Naive thymus-derived CD4-positive, alpha-beta T cell (primary cell): ENCODE results near the gene JUNB. TPM values are rescaled to one million over a fixed set of nuclear protein-coding genes. Genes with fewer than 3 reads are reported as not detected.
A peak's percentile ranks its signal among the peaks of the same experiment; 100 is the strongest.

ENCODE experiments used
- ATAC-seq: fragments of 150-1000 bp; cut with Tn5 transposase; 2 replicates; pipeline ENCODE4 v1.10.0; 2021; ENCODE audit warnings: mild to moderate bottlenecking, moderate library complexity
- CTCF ChIA-PET: fragments of 350-600 bp; sonication (Branson Sonifier 250); formaldehyde crosslinking; loops from one replicate; lab custom pipeline; 2021; ENCODE audit warnings: antibody characterized with exemption; lab: Charles Lee
- POLR2A ChIA-PET: fragments of 350-600 bp; sonication (Branson Sonifier 250); formaldehyde crosslinking; loops from one replicate; lab custom pipeline; 2021; ENCODE audit warnings: antibody characterized with exemption, inconsistent platforms; lab: Charles Lee
- DNase-seq, 9 donors: peaks; one replicate each; pipeline versions ENCODE4 v3.0.0 to v3.0.0-alpha.2; 2020 to 2022; ENCODE audit warnings: mixed read lengths in 1 of 9
- H3K27ac ChIP-seq: one replicate; pipeline ENCODE4 v1.7.0; 2013; ENCODE audit warnings: mild to moderate bottlenecking, low read depth, low read length, moderate library complexity
- H3K27me3 ChIP-seq, 2 donors: one replicate each; pipeline ENCODE4 v1.7.0; 2013; ENCODE audit warnings: low read length in 2 of 2, mild to moderate bottlenecking in 2 of 2, moderate library complexity in 2 of 2; ENCODE audit not compliant: control insufficient read depth in 2 of 2, insufficient read depth in 2 of 2
- H3K36me3 ChIP-seq, 3 experiments: 1 replicate in 2 of 3; 2 replicates in 1 of 3; pipeline ENCODE4 v1.7.0; 2013; ENCODE audit warnings: low read length in 3 of 3, mild to moderate bottlenecking in 3 of 3, moderate library complexity in 1 of 3; ENCODE audit not compliant: insufficient read depth in 3 of 3, control insufficient read depth in 2 of 3
- H3K4me1 ChIP-seq, 2 donors: one replicate each; pipeline ENCODE4 v1.7.0; 2013; ENCODE audit warnings: low read length in 2 of 2, mild to moderate bottlenecking in 2 of 2, moderate library complexity in 1 of 2; ENCODE audit not compliant: control insufficient read depth in 2 of 2, insufficient read depth in 2 of 2
- H3K4me3 ChIP-seq: 2 replicates; pipeline ENCODE4 v1.7.0; 2013; ENCODE audit warnings: mild to moderate bottlenecking, low read length
- H3K9me3 ChIP-seq, 3 experiments: 1 replicate in 2 of 3; 2 replicates in 1 of 3; pipeline ENCODE4 v1.7.0; 2013; ENCODE audit warnings: low read length in 3 of 3; ENCODE audit not compliant: control insufficient read depth in 2 of 3
- H3K27ac Mint-ChIP-seq, 9 donors: one replicate each; pipeline ENCODE4 v1.8.0; 2020 to 2022; ENCODE audit warnings: mixed read lengths in 9 of 9, mild to moderate bottlenecking in 8 of 9, moderate library complexity in 5 of 9, inconsistent platforms in 2 of 9
- H3K27me3 Mint-ChIP-seq, 5 donors: one replicate each; pipeline ENCODE4 v1.8.0; 2021 to 2022; ENCODE audit warnings: mixed read lengths in 5 of 5, mild to moderate bottlenecking in 1 of 5
- H3K36me3 Mint-ChIP-seq, 5 donors: one replicate each; pipeline ENCODE4 v1.8.0; 2020 to 2022; ENCODE audit warnings: mixed read lengths in 5 of 5, mild to moderate bottlenecking in 3 of 5, inconsistent platforms in 1 of 5
- H3K4me1 Mint-ChIP-seq, 7 donors: one replicate each; pipeline ENCODE4 v1.8.0; 2020 to 2022; ENCODE audit warnings: mixed read lengths in 7 of 7, mild to moderate bottlenecking in 3 of 7, inconsistent platforms in 1 of 7
- H3K4me3 Mint-ChIP-seq, 10 donors: one replicate each; pipeline ENCODE4 v1.8.0; 2020 to 2022; ENCODE audit warnings: mild to moderate bottlenecking in 10 of 10, mixed read lengths in 10 of 10, moderate library complexity in 6 of 10, inconsistent platforms in 2 of 10
- H3K9me3 Mint-ChIP-seq, 11 donors: one replicate each; pipeline ENCODE4 v1.8.0; 2020 to 2022; ENCODE audit warnings: mixed read lengths in 11 of 11, mild to moderate bottlenecking in 4 of 11, inconsistent platforms in 1 of 11, moderate library complexity in 1 of 11
- intact Hi-C, 2 donors: fragments of 100-400 bp; cut with micrococcal nuclease; formaldehyde crosslinking; loops; one replicate each; pipeline ENCODE4 v1.15.1; 2023
- polyA plus RNA-seq, 2 donors: library from polyadenylated mRNA; unstranded; fragments of 300-500 nt; fragmentation: Illumina TruSeq; gene quantifications; one replicate each; pipeline ENCODE4 v1.2.3, GENCODE V29; 2021
- total RNA-seq, 6 experiments: library from RNA in 5 of 6; stranded (reverse) in 5 of 6; gene quantifications; 1 replicate in 5 of 6; 2 replicates in 1 of 6; pipeline ENCODE4 v1.2.3 and lab custom pipeline; 2021 to 2026

The JUNB gene
- total and polyA plus RNA-seq, 7 experiments from 2014 or later, result 107 to 2,198 (median 690) TPM

GRCh38 chr19:12769689-12770088 lies 21.6 kb upstream of the JUNB start:
- POLR2A ChIA-PET, result interaction anchor here (0.6 to 1.3 kb wide), 3 partner anchors 9 to 25 kb away, joined by 3 to 4 read pairs (median 4); no protein-coding TSS in a partner anchor
- H3K27ac ChIP-seq, result no peak overlapping the region
- H3K27me3 ChIP-seq, result no peaks in the 10 kb centered on the region
- Mint-ChIP-seq H3K4me1 (peaks cover 4 to 16% (median 10%) of the 10 kb centered on the region in 7 donors), H3K9me3 (peaks cover 0 to under 1% (median 0%) of the 10 kb centered on the region in 11 donors), H3K27me3 (no peaks in the 10 kb centered on the region), H3K4me3 (peak overlapping the region in 3 of 10 donors; percentile 23 to 51 (median 39)), H3K27ac (peak overlapping the region in 1 of 9 donors; percentile 64), H3K36me3 (peaks cover 0 to 5% (median 0%) of the 10 kb centered on the region in 5 donors)
- ATAC-seq (peak; percentile 78), DNase-seq (peak in 5 of 9 donors; percentile 37 to 46 (median 40))
- intact Hi-C loops, result no loop called here
- H3K4me1 ChIP-seq, result peaks cover 3% of the 10 kb centered on the region in 2 donors
- no peaks in the 10 kb centered on the region for H3K9me3 ChIP-seq
- H3K36me3 ChIP-seq, result peaks cover 0 to 7% (median 4%) of the 10 kb centered on the region in 3 experiments
- CTCF ChIA-PET, result interaction anchor here (0.6 to 7.7 kb wide), 7 partner anchors 9 to 94 kb away, joined by 3 to 38 read pairs (median 4); no protein-coding TSS in a partner anchor
- H3K4me3 ChIP-seq, result no peak overlapping the region

GRCh38 chr19:12770922-12771321 lies 20.4 kb upstream of the JUNB start:
- H3K27ac Mint-ChIP-seq, result no peak overlapping the region
- ChIA-PET CTCF (interaction anchor here (1.3 to 7.7 kb wide), 4 partner anchors 10 to 77 kb away, joined by 4 to 38 read pairs (median 7); no protein-coding TSS in a partner anchor), POLR2A (interaction anchor here (0.7 to 1.5 kb wide), 3 partner anchors 21 to 31 kb away, joined by 3 to 5 read pairs (median 3); partner anchors contain the start of genes JUNB and THSD8)
- H3K36me3 Mint-ChIP-seq, result no peaks in the 10 kb centered on the region
- Histone ChIP-seq H3K9me3 (no peaks in the 10 kb centered on the region), H3K4me1 (peaks cover 7% of the 10 kb centered on the region in 2 donors), H3K4me3 (no peak overlapping the region), H3K27ac (no peak overlapping the region), H3K36me3 (peaks cover 0 to 5% (median 4%) of the 10 kb centered on the region in 3 experiments), H3K27me3 (no peaks in the 10 kb centered on the region)
- DNase-seq (no peak), ATAC-seq (no peak)
- H3K9me3 Mint-ChIP-seq, result peaks cover 0 to 2% (median 0%) of the 10 kb centered on the region in 11 donors
- H3K4me1 Mint-ChIP-seq, result peaks cover 6 to 16% (median 10%) of the 10 kb centered on the region in 7 donors
- no peak overlapping the region for H3K4me3 Mint-ChIP-seq
- intact Hi-C loops, result no loop called here
- H3K27me3 Mint-ChIP-seq, result no peaks in the 10 kb centered on the region

GRCh38 chr19:12772323-12772722 lies 19.0 kb upstream of the JUNB start:
- Histone ChIP-seq H3K4me1 (peaks cover 7 to 9% of the 10 kb centered on the region in 2 donors), H3K27me3 (no peaks in the 10 kb centered on the region), H3K27ac (no peak overlapping the region), H3K4me3 (no peak overlapping the region), H3K9me3 (no peaks in the 10 kb centered on the region), H3K36me3 (peaks cover 0 to 5% (median 4%) of the 10 kb centered on the region in 3 experiments)
- Mint-ChIP-seq H3K9me3 (peaks cover 0 to 2% (median 0%) of the 10 kb centered on the region in 11 donors), H3K27me3 (no peaks in the 10 kb centered on the region), H3K4me1 (peaks cover 6 to 15% (median 9%) of the 10 kb centered on the region in 7 donors), H3K4me3 (no peak overlapping the region), H3K36me3 (no peaks in the 10 kb centered on the region), H3K27ac (no peak overlapping the region)
- ChIA-PET CTCF (interaction anchor here (0.6 to 7.7 kb wide), 2 partner anchors 12 to 39 kb away, joined by 3 to 38 read pairs; no protein-coding TSS in a partner anchor), POLR2A (interaction anchor here (1.2 to 12.9 kb wide), 2 partner anchors 12 to 22 kb away, joined by 3 to 621 read pairs; partner anchors contain the start of gene JUNB)
- DNase-seq, result no peak
- intact Hi-C loops, result no loop called here
- no peak for ATAC-seq

GRCh38 chr19:12773571-12773970 lies 17.7 kb upstream of the JUNB start:
- Histone ChIP-seq H3K4me3 (no peak overlapping the region), H3K27me3 (no peaks in the 10 kb centered on the region), H3K36me3 (no peaks in the 10 kb centered on the region), H3K4me1 (peaks cover 7 to 15% of the 10 kb centered on the region in 2 donors), H3K9me3 (no peaks in the 10 kb centered on the region), H3K27ac (no peak overlapping the region)
- POLR2A ChIA-PET, result interaction anchor here (1.2 to 12.9 kb wide), 3 partner anchors 13 to 26 kb away, joined by 3 to 621 read pairs (median 6); partner anchors contain the start of gene JUNB
- ATAC-seq (no peak), DNase-seq (no peak)
- Mint-ChIP-seq H3K36me3 (no peaks in the 10 kb centered on the region), H3K27me3 (no peaks in the 10 kb centered on the region), H3K4me3 (peak overlapping the region in 7 of 10 donors; percentile 29 to 68 (median 40)), H3K27ac (peak overlapping the region in 5 of 9 donors; percentile 4 to 67 (median 34)), H3K4me1 (peaks cover 9 to 23% (median 19%) of the 10 kb centered on the region in 7 donors), H3K9me3 (peaks cover 0 to 2% (median 0%) of the 10 kb centered on the region in 11 donors)
- intact Hi-C loops, result no loop called here
- CTCF ChIA-PET, result interaction anchor here (0.6 to 7.7 kb wide), 3 partner anchors 13 to 441 kb away, joined by 3 to 38 read pairs (median 9); no protein-coding TSS in a partner anchor

GRCh38 chr19:12774588-12775555 lies 16.4 kb upstream of the JUNB start, which contains the start of gene HOOK2:
HOOK2 (minus strand) TSS chr19:12775552; CDS start chr19:12775449, 103 bp downstream.
- H3K36me3 Mint-ChIP-seq, result no peaks in the 10 kb centered on the region
- peaks cover 0 to 2% (median 0%) of the 10 kb centered on the region in 11 donors for H3K9me3 Mint-ChIP-seq
- Histone ChIP-seq H3K4me3 (peak within 1 kb of the TSS; percentile 64), H3K36me3 (no peaks in the 10 kb centered on the region), H3K9me3 (no peaks in the 10 kb centered on the region), H3K27me3 (no peaks in the 10 kb centered on the region), H3K27ac (peak within 1 kb of the TSS; percentile 90), H3K4me1 (peaks cover 9 to 21% of the 10 kb centered on the region in 2 donors)
- intact Hi-C loops, result loop anchor here in 1 of 2 donors (1.0 to 2.0 kb wide), 6 partner anchors 9 to 163 kb away; partner anchors contain the start of genes CALR, GCDH and GET3
- CTCF ChIA-PET, result interaction anchor here (0.5 to 7.7 kb wide), 6 partner anchors 9 to 72 kb away, joined by 3 to 169 read pairs (median 23); partner anchors contain the start of genes JUNB, PRDX2 and THSD8
- peaks cover 13 to 33% (median 28%) of the 10 kb centered on the region in 7 donors for H3K4me1 Mint-ChIP-seq
- ATAC-seq, result peak; percentile 9
- peak within 1 kb of the TSS; percentile 53 to 91 (median 82) for H3K27ac Mint-ChIP-seq
- H3K4me3 Mint-ChIP-seq, result peak within 1 kb of the TSS; percentile 69 to 89 (median 80)
- POLR2A ChIA-PET, result interaction anchor here (0.6 to 12.9 kb wide), 6 partner anchors 9 to 73 kb away, joined by 3 to 621 read pairs (median 4); partner anchors contain the start of gene JUNB
- peak in 3 of 9 donors; percentile 40 to 64 (median 43) for DNase-seq
- H3K27me3 Mint-ChIP-seq, result no peaks in the 10 kb centered on the region
